Esophagus squamous epithelium (tissue), 5 donors: ENCODE measurements around the gene SUPT4H1. TPM values are rescaled to one million over a fixed set of nuclear protein-coding genes. Genes with fewer than 3 reads are reported as not detected.

ENCODE experiments used
- DNase-seq: peaks from one replicate; lab custom pipeline; 2025; lab: John Stamatoyannopoulos, UW
- H3K27ac ChIP-seq, 4 donors: fragments of 200-600 bp; sonication (generic); one replicate each; pipeline ENCODE4 v1.5.1; 2016 to 2019; ENCODE audit warnings: mild to moderate bottlenecking in 1 of 4
- H3K27me3 ChIP-seq, 4 donors: fragments of 200-600 bp; sonication (generic); 1 replicate in 3 of 4; 2 replicates in 1 of 4; pipeline versions ENCODE4 v1.5.1 to v1.6.0; 2017 to 2021; ENCODE audit warnings: antibody characterized with exemption in 1 of 4
- H3K36me3 ChIP-seq, 3 donors: fragments of 200-600 bp; sonication (generic); one replicate each; pipeline ENCODE4 v1.5.1; 2016 to 2019
- H3K4me1 ChIP-seq, 3 donors: fragments of 200-600 bp; sonication (generic); one replicate each; pipeline ENCODE4 v1.5.1; 2017 to 2019
- H3K4me3 ChIP-seq, 4 donors: fragments of 200-600 bp; sonication (generic); 1 replicate in 3 of 4; 2 replicates in 1 of 4; pipeline ENCODE4 v1.5.1; 2016 to 2019; ENCODE audit warnings: mild to moderate bottlenecking in 2 of 4, moderate library complexity in 1 of 4
- H3K9me3 ChIP-seq, 3 donors: fragments of 200-600 bp; sonication (generic); one replicate each; pipeline ENCODE4 v1.5.1; 2016 to 2019
- CTCF ChIP-seq, 6 experiments: fragments of 450-650 bp in 4 of 6; fragments of 200-600 bp in 2 of 6; sonication (generic) in 2 of 6; IDR thresholded peaks; one replicate each; pipeline ENCODE4 v1.5.1; 2016 to 2019; ENCODE audit warnings: antibody characterized with exemption in 6 of 6, mild to moderate bottlenecking in 4 of 6, moderate library complexity in 4 of 6
- POLR2A ChIP-seq, 4 donors: fragments of 450-650 bp; IDR thresholded peaks; one replicate each; pipeline ENCODE4 v1.6.1; 2017; ENCODE audit warnings: antibody characterized with exemption in 4 of 4, mild to moderate bottlenecking in 4 of 4, moderate library complexity in 3 of 4
- WGBS, 2 donors: methylation state at CpG; one replicate each; pipeline ENCODE4 v1.1.5; 2018; 5-methylcytosine and 5-hydroxymethylcytosine counted together
- intact Hi-C: fragments of 100-400 bp; cut with DNase I; formaldehyde crosslinking; loops from one replicate; pipeline ENCODE4 v1.15.0; 2022
- total RNA-seq, 4 donors: library from RNA; depleted of rRNA; stranded (reverse); fragments of >200 nt; gene quantifications; one replicate each; pipeline ENCODE4 v1.1.0, GENCODE V29; 2016
- donor health status: DM: yes; HTN: yes; CAD: no.

Gene SUPT4H1
- total RNA-seq, 4 donors from 2014 or later = 29.9 to 54.9 (median 37.0) TPM

- Histone ChIP-seq H3K36me3 (peaks cover 0 to 12% (median 0%) of the 10 kb centered on the region in 3 donors), H3K4me3 (peak overlapping the region in 2 of 4 donors; percentile 32 to 54), H3K4me1 (peaks cover 27 to 58% (median 28%) of the 10 kb centered on the region in 3 donors), H3K9me3 (no peaks in the 10 kb centered on the region), H3K27me3 (peaks cover 0 to 4% (median 0%) of the 10 kb centered on the region in 4 donors), H3K27ac (peak overlapping the region; percentile 82 to 93 (median 87))
- no peak for DNase-seq
- intact Hi-C loops = no loop called here
- WGBS, 2 donors = 56 to 63% methylated on average over 2 to 3 of the region's 3 CpGs
- TF ChIP-seq CTCF (IDR thresholded peaks at IDR 0.05) (no peak), POLR2A (IDR thresholded peaks at IDR 0.05) (no peak)
These were observed 13.6 kb downstream of the SUPT4H1 start for GRCh38 chr17:58338454-58338840.

DNA sequence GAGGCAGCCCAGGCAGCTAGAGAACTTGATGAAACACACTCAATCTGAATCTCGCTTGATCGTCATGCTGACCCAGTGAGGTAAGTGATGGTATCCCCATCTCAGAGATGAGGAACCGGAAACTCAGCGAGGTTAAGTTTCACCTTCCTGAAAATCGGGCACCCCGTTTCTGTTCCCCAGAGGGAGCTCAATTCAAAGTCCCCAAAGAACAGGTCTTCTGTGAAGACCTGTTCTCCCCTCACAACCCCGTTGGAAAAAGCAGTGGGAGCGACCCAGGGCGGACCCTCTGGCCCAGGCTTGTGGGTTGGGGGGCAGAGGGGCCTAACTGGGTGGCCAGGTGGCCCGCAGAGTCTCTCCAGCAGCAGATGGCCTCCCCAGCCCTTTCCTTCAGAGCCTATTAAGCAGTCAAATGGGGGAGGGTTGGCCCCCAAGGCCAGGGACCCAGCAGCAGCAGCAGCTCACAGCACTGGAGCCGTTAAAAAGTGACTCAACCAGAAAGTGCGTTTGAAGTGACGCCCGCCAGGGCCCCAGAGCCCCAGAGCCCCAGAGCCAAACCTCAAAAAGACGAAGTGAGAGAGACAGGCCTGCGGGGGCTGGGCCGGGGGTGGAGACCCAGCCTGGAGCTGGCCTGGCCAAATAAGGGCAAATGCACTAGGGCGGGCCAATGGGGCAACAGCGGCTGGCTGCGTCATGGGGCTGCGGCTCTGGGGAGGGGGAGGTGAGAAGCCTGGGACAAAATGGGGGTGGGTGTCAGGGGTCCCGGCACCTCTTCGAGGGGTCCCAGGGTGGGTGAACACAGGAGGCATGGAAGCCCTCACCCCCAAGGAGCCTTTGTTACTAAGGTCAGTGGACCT, 14.2 kb downstream of the SUPT4H1 start:
- DNase-seq = peak; percentile 81
- peaks cover 0 to 4% (median 0%) of the 10 kb centered on the region in 4 donors for H3K27me3 ChIP-seq
- TF ChIP-seq CTCF (IDR thresholded peaks at IDR 0.05) (no peak), POLR2A (IDR thresholded peaks at IDR 0.05) (peak in 2 of 4 donors; percentile 62 to 73)
- H3K9me3 ChIP-seq = no peaks in the 10 kb centered on the region
- peaks cover 27 to 58% (median 28%) of the 10 kb centered on the region in 3 donors for H3K4me1 ChIP-seq
- peak overlapping the region in 3 of 4 donors; percentile 24 to 54 (median 32) for H3K4me3 ChIP-seq
- peaks cover 0 to 6% (median 0%) of the 10 kb centered on the region in 3 donors for H3K36me3 ChIP-seq
- 18 to 21% methylated on average over 6 to 14 of the region's 23 CpGs for WGBS, 2 donors
- peak overlapping the region; percentile 82 to 93 (median 87) for H3K27ac ChIP-seq
- intact Hi-C loops = no loop called here

DNA sequence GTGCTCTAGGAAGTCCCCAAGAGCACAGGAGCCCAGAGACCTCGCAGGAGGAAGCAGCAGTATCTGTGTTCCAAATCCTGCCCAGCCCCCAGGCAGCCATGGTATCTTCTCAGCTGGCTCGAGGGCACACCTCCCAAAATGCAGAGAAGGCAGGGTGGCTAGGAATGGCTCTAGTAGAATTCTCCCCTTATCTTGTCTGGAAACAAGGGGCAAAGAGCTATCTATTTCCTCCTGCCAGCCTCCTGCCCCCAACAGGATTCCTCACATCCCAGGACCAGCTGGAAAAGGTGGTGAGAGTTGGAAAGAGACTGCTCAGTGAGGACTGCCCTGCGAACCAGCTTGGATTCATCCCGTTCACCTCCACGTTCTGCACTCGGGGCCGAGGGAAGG, 14.8 kb downstream of the SUPT4H1 start:
- WGBS, 2 donors = 8 to 29% methylated on average over 2 to 6 of the region's 7 CpGs
- TF ChIP-seq CTCF (IDR thresholded peaks at IDR 0.05) = no peak
- no peak for TF ChIP-seq POLR2A (IDR thresholded peaks at IDR 0.05)
- no peak for DNase-seq
- Histone ChIP-seq H3K27me3 (peaks cover 0 to 4% (median 0%) of the 10 kb centered on the region in 4 donors), H3K9me3 (no peaks in the 10 kb centered on the region), H3K4me3 (peak overlapping the region in 3 of 4 donors; percentile 24 to 54 (median 32)), H3K27ac (peak overlapping the region; percentile 82 to 93 (median 87)), H3K4me1 (peaks cover 27 to 58% (median 28%) of the 10 kb centered on the region in 3 donors), H3K36me3 (peaks cover 0 to under 1% (median 0%) of the 10 kb centered on the region in 3 donors)
- intact Hi-C loops = no loop called here

GRCh38 chr17:58336456-58337209, 15.4 kb downstream of the SUPT4H1 start:
- Histone ChIP-seq H3K36me3 (no peaks in the 10 kb centered on the region), H3K4me1 (peaks cover 27 to 58% (median 28%) of the 10 kb centered on the region in 3 donors), H3K9me3 (no peaks in the 10 kb centered on the region), H3K4me3 (peak overlapping the region in 1 of 4 donors; percentile 54), H3K27me3 (peaks cover 0 to 4% (median 0%) of the 10 kb centered on the region in 4 donors), H3K27ac (peak overlapping the region; percentile 82 to 93 (median 87))
- WGBS, 2 donors = 6 to 16% methylated on average over 2 to 4 of the region's 5 CpGs
- intact Hi-C loops = no loop called here
- no peak for DNase-seq
- TF ChIP-seq CTCF (IDR thresholded peaks at IDR 0.05) (no peak), POLR2A (IDR thresholded peaks at IDR 0.05) (no peak)
